HG02610 (cell line): ENCODE data around the gene TWNK.

Experiments used
- ATAC-seq: cut with Tn5 transposase; IDR thresholded peaks from one replicate; pipeline ENCODE4 v1.9.1; 2021; ENCODE audit warnings: mild to moderate bottlenecking, moderate library complexity; ENCODE audit not compliant: unreplicated experiment

TWNK gene

DNA sequence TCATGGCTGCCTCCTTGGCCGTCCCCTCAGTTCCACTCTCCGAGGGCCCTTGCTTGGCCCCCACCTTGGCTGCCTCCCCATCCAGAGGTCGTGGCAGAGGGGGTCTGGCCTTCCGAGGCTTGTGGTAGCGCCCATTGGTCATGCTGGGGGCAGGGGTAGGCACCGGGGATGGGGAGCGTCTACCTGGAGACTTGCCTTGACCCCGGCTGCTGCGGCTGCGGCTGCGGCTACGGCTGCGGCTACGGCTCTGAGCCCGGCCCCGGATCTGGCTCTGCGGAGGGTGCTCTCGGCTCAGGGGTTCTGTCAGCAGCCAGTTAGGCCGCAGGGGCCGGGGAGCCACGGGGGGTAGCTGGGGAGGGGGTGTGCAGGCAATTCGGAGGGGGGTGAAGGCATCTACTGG is 23.0 kb downstream of the TWNK start:
- ATAC-seq: no peak

DNA sequence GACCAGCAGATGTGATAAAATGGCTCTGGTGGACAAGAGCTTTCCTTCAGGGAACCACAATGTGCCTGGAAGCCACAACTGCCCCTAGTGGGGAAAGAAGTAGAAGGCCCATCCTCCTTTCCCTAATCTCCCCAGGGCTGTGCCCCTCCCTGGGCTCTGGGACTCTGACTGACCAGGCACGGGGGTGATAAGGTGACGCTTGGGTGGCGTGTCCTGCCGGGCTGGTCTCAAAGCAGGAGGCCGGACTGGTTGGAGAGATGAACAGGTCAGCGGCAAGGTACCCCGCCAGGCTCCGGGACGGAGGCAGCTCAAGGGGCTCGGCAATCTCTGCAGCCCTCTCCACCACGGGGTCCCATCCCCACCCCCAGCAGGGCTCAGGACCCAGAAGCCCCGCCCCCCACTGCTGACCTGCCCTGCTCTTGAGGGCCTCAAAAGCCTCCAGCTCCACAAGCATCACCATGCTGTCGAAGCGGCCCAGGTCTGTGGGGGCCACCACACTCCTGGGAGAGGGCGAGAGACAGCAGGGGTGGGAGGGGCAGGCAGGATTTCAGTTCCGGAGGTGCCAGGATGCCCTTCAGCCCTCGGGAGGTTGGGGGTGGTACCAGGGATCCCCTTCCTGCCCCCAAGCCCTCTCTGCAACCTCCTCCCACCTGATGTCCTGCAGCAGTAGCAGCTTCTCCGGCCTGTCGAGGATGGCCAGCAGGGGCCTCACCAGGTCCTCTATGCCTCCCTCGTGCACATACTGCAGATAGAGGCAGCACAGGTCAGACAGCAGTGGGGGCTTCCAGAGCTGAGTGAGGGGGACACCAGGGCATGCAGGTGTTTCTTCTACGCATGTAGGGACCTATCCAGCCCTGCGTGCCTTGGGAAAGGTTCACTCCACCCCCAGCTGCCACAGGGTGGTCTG is 24.4 kb downstream of the TWNK start:
- ATAC-seq: no peak

DNA sequence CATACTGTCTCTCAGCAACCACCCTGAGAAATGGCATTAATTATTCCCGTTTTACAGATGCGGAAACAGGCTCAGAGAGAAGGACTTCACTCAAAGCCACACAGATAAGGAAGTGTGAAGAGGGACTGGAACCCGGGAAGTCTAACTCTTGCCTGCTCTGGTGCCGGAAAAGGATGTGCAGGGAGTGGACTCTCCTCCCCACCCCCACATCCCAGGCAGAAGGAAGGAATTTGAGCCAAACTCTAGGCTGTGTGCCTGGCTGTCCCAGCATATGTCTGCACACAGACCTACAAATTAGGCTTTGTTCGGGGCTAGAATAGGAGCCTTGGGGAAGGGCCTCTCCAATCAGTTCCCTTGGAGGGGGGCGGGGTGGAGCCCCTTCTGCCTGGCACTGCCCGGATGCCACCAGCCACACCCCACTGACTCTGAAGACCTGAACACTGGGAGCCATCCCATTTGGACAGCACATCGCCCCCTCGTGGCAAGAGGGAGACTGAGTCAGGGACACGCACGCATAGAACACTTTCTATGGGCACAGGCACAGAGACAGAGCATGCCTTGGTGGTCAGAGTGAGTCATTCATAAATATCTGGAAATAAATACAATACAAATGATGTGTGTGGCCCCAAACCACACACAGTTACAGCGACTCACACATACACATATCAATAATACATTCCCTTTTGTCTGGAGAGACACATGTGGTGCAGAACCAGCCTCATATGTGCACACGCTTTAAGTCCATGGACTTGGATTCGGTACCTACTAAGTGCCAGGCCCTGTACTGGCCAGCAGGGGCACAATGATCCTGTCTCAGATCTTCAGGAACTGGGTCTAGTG is 25.4 kb downstream of the TWNK start:
- ATAC-seq: peak; percentile 66

DNA sequence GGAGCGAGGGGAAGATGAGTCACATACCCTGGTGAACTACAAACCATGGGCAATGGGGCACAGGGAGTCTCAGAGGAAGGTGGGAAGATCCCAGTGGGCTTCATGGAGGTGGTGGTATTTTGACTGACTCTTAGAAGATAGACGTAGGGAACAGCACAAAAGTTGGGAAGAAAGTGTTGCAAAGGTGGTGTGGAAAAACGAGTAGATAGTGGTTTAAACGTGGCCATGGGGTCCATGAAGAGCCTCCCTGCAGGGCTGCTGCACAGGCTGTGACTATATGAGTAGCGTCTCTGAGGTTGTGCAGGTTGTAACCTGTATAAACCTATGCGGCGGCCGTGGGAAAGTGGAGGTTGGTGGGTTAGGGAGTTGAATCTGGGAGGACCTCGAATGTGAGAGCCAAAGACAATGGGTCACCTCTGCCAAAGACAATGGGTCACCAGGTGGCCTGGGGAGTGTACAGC is 26.1 kb downstream of the TWNK start:
- ATAC-seq: no peak

DNA sequence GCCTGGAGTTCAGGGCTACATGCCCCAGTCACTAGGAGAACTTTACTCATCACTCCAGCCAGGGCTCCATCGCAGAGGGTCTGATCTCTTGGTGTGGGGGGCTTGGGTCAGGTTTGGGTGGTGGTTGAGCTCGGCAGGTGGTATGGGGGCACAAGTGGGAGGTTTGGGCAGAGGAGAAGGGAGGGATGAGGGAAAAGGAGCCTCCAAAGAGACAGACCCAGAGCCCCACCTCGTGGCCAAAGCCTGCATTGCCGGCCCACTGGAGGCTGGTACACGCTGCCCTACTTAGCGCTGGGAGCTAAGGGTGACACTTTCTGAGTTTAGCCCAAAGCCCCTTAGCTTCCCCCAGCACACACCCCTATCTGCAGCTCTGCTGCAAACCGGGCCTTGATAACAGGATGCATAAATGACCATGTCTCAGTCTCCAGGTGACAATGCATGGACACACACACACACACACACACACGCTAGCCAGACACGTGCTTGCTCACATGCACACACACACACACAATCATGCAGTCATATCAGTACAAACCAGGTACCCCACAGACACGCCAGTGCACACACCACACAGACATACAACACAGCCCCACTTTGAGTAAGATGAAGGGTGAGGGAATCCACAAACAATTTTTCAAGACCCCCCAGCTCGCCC is 27.0 kb downstream of the TWNK start:
- ATAC-seq: no peak

DNA sequence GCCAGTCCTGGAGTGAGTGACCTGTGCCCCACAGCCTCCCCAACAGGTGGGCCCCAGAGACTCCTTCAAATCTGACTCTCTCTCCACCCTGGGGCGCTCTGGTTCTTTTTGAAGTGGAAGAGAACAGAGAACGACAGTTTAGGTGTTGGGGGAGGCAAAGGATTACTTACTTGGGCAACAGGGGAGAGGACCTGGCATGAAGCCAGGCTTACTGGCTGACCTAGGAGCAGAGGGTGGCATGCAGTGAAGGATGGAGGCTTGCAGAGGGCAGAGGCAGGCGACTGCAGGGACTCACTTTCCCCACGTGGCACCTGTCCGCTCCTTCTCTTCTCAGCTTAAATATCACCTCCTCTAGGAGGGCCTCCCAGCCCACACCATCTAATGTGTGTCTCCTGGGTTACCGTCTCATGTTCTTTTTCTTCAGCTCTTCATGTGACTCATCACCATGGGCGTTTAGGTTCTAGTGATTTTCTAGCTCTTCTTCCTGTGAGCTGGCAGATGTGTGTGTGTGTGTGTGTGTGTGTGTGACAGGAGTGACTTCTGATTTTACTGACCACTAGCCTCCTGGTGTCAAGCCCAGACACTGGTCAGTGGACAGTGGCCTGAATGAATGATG is 27.7 kb downstream of the TWNK start:
- no peak for ATAC-seq

DNA sequence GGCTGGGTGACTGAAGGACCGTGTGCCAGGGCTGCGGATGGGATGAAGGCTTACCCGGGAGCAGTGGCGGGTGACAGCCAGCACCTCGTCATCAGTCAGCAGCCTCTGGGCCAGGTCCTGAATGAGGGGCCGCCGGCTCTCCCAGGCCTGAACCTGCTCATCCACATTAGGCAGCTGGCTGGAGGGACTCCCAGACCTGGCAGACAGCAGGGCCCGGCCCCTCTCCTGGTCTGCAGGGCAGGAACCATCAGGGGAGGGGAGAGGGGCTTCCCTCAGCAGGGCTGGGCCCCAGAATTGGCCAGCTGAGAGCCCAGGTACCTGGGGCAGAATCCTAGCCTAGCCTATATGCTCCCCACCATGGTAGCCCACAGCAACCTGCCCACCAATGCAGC is 28.2 kb downstream of the TWNK start:
- no peak for ATAC-seq

DNA sequence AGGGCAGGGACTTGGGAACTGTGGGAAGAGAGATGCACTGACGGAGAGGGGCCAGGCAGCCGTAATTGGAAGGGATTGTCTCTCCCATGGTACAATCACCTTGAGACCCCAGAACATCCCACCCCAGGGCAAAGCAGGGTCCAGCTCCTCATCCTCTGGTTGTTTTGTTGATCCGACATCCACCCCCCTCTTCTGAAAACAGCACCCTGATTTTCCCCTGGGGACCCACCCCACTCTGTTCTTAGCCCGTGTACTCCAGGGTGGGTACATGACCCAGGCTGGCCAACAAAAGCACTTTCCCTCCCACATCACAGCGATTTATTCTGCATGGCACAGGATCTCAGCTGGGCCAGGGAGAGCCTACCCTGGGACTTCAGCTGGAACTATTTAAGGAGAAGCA is 29.5 kb downstream of the TWNK start:
- no peak for ATAC-seq

DNA sequence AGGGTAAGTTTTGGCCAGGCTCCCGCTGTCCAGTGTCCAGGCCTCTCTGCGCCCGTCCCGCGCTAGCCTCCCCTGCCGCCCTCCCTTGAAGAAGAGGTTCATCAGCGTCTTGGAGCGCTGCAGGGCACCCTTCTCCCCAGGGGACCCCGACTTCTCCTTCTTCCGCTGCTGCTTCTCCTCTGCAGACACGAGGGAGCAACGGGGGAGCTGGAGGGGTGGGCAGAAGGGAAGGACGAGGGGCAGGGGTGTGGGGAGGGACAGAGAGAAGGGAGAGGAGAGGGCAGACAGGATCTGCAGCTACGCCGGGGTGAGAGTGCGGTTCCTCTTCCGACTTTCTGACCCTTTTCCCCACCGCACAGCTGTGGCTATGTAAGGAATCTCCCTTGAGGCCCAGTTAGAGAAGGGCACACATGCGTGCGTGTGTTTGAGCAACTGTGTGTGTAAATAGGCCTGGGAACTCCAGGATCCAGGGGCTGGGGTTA is 30.8 kb downstream of the TWNK start:
- no peak for ATAC-seq

DNA sequence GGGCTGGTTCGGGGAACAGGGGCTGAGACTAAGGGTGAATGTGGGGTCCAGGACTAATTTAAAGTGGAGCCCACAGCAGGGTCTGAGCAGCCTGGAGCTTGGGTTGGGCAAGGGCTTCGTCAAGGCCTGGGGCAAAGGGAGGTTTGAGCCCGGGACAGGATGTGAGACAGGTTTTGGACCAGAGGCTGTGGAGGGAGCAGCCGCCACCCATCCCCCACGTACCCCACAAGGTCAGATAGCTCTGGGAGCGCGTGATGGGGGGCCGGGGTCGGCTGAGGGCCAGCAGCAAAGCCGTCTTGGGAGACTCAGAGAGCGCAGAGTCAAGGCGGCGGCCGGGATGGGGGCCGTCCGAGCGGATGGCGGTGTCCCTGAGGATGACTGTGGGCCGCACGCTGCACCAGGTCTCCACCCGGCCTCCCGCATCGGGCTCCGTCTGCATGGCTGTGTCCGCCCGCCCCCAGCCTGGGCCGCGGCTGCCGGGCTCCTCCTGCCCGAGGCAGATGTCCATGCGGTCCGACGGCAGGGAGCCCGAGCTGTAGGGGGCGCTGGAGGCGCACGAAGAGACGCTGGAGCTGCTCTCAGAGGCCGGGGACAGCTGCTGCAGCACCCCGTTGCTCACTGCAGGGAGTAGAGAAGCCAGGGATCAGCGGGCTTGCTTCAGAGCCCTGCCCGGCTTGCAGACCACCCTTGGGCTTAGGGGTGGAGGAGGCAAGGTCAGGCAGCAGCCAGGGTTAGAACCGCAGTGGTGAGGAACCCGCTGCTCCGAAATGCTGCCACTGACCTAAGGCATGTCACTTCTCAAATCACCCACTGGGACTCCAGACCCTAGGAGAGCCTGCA is 31.5 kb downstream of the TWNK start:
- ATAC-seq: no peak

DNA sequence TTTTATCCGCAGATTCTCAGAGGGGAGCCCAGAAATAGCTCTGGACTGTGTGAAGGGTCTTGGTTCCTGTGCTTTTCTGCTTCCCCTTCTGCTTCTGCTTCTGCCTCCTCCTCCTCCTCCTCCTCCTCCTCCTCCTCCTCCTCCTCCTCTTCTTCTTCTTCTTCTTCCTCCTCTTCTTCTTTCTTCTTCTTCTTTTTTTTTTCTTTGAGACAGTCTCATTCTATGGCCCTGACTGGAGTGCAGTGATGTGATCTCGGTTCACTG is 32.0 kb downstream of the TWNK start:
- no peak for ATAC-seq

DNA sequence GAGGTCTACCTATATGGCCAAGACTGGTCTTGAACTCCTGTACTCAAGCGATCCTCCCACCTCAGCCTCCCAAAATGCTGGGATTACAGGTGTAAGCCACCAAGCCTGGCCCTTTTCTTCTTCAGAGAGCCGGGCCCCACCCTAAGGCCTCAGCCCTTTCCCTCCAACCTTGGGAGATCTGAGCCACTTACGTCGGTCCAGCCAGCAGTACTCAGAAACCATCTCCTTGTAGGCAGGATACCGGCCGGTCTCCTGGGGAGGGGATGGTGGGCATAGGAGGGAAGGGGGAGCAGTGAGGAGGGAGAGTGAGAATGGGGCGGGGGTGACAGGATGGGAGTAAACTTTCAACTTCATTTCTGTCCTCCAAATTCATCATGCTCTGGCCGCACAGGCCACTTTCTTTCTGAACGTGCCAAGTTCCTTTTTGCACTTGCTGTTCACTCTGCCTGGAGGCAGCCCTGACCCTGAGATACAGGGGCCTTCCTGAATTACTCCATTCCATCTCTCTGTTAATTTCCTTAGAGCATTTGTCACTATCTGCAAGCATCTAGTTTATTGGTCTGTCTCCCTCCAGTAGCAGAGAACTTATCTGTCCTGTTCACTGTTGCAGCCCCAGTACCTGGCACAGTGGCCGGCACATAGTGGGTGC is 33.2 kb downstream of the TWNK start:
- no peak for ATAC-seq

DNA sequence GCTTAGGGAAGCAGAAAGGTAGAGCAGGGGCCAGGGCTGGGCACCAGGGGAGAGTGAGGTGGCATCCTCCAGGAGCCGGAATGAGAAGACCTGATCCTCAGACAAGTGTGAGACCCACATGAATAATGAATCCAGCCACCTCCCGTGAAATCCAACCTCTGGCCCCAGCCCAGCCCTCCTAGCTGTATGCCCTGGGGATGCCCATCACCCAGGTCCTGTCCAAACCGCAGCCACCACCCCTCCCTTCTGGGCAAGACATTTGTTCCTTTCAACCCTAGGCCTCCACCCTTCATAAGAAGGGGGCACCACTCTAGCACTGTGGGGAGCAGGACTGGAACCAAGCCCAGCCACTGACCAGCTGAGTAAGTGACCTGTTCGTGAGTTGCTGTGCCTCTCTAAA is 33.9 kb downstream of the TWNK start:
- no peak for ATAC-seq

DNA sequence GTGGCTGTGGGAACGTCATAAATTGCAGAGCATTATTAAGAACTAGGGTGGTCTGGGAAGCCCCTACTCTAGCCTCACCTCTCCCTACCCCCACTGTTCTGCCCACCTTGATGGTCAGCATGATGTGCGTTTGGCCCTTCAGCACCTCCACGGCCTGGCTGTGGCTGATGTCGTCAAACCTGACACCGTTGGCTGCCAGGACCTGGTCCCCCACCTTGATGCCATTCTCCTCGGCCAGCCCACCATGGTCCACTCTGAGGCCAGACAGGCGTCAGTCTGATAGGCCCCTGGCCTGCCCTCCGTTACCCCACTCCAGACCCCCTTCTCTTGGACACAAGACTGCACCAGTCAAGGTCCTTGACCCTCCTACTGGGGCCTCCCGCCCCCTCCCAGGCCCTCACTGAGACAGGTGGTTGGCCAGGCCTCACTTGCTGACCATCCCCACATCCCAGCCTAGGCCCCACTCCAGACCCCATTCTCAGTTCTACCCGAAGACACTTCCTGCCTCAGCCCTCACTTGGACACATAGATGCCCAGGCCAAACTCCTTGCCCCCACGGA is 34.4 kb downstream of the TWNK start:
- ATAC-seq: no peak

DNA sequence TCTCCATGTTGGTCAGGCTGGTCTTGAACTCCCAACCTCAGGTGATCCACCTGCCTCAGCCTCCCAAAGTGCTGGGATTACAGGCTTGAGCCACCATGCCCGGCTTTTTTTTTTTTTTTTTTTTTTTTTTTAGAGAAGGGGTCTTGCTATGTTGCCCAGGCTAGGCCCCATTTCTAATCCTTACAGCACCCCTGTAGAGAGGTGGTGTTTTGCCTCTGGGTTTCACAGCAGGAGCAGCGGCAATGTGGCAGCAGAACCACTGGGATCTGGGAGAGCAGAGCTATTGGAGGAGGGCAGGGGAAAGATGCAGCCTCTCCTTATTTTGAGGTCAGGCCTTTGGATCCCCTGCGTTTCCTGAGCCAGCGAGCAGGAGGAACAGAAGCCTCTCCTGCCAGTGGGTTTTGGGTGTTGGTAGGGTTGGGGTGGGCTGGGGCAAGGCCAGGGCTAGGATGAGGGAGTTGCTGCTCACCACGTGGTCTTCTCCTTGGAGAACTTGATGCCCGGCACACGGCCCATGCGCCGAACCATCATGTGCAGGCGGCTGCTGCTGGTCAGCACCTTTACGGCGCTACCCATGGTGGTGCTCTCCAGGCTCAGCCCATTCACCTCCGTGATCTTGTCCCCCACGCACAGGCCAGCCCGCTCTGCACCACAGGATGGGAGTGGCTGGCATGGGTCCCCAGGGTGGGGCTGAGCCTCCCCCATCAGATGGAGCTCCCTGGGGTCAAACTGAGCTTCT is 35.8 kb downstream of the TWNK start:
- ATAC-seq: no peak

DNA sequence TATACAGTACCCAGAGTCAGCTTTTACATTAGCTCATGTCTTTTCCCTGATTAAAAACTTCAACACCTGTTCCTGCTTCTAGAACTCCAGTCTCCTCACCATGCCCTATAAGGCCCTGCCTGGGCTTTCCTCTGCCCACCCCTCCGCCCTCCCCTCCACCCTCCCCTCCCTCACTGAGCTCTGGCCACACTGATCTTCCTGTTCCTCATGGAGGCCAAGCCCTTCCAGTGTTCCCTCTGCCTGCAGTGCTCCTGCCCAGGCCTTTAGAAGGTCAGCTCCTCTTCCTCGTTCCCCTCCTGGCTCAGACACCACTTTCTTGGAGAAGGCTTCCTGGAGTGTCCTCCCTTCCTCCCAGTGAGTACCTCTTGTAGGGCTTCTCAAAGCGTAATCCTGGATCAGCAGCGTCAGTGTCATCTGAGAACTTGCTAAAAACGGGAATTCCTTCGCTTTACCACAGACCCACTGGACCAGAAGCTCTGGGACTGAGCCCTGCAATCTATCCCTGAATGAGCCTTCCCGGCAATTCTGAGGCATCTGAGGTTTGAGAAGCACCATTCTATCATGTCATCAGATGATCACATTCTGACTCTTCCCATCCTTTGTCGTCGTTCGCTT is 39.9 kb downstream of the TWNK start:
- ATAC-seq: no peak

DNA sequence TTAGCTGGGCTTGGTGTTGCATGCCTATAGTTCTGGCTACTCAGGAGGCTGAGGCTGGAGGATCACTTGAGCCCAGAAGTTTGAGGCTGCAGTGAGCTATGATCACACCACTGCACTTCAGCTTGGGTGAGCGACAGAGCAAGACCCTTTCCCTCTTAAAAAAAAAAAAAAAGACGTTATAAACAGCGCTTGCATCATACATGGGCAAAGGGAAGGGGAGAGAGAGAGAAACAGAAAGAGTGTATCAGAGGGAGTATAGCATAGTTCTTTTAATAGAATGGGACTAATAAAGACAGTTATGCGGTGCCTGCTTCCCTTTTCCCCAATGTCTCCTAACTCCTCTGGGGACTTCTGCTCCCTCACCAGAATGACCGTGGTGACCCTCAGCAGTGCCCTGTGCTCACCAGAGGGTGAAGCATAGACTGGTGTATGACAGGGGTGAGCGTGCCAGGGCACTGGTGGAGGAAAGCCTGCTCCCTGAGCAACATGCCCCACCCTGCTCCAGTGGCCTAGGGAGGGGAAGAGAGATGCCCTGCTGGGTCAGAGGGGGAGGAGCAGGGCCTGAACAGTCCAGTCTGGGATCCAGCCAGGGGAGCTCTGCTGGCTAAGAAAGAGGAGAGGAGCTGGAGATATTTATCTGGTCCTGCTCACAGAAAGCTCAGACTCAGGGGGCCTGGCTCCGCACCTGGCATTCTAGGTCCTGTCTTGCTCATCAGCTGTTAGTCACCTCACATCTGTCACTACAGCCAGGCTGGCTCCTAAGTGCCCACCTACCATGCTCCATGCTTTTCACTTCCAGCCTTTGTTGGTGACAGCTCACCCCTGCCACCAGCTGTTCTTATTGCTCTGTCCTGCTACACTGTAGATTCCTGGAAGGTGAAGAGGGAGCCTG is 41.3 kb downstream of the TWNK start:
- ATAC-seq: no peak
